ENCODE results near the gene ACTA2.

Gene ACTA2

DNA sequence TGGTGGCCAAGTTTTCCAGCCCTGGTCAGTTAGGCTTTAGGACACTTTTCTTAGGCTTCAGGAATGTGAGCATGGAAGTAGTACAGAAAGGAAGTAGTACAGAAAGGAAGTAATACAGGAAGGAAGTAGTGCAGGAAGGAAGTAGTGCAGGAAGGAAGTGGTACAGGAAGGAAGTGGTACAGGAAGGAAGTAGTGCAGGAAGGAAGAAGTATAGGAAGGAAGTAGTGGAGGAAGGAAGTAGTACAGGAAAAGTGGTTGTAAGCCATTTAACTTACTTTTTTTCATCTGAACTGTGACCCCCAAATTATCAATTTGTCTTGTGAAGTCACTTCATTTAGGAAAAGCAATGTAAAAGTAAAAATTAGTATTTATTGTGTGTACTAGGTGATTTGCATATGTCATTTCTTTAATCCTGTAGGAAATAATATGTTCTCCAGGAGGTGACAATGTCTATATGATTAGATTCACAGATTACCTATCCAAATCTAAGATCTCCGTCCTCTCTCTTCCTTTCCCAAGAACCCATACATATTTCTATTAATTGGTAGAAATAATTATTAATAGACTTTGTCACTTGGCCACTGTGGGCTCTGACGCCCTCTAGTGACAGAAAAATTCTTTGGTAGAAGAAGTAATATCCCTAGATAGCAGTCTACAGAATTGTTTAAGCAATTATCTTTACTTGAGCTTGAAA is 34.1 kb upstream of the ACTA2 start:
- H2BK15ac ChIP-seq (ENCODE audit: low read length), result no peak overlapping the region
- DNase-seq (ENCODE audit: low spot score), result peak; percentile 29
- no peak overlapping the region for H3K18ac ChIP-seq (ENCODE audit: low read length)
- H2BK5ac ChIP-seq (ENCODE audit: low read length), result no peak overlapping the region
- no peak overlapping the region for H3K4me3 ChIP-seq (ENCODE audit: low read length in 2 of 2)
- H4K91ac ChIP-seq (ENCODE audit: low read depth, low read length, poor library complexity), result no peak overlapping the region
- no peak overlapping the region for H3K9ac ChIP-seq (ENCODE audit: low read depth, low read length, poor library complexity)
- WGBS, 2 donors (ENCODE audit: extremely low coverage in 2 of 2, insufficient read length in 2 of 2, insufficient replicate concordance in 1 of 2), result no CpG with 5 or more reads among the region's 2 CpGs
- H3K4me1 ChIP-seq (ENCODE audit: control insufficient read depth in 2 of 2, insufficient read depth in 1 of 2, low read depth in 1 of 2, low read length in 2 of 2), result peaks cover 5 to 7% of the 10 kb centered on the region in 2 donors
- no peaks in the 10 kb centered on the region for H3K9me3 ChIP-seq (replicated peaks in 1 of 2; ENCODE audit: control insufficient read depth in 2 of 2, insufficient read depth in 1 of 2, low read depth in 1 of 2, low read length in 2 of 2)
- H3K79me1 ChIP-seq (ENCODE audit: low read depth, low read length), result no peaks in the 10 kb centered on the region
- H3K4me2 ChIP-seq (ENCODE audit: insufficient read depth, low read length, poor library complexity, severe bottlenecking), result no peak overlapping the region
- no peak overlapping the region for H2BK120ac ChIP-seq (ENCODE audit: low read depth, low read length)
- no peak overlapping the region for H3K14ac ChIP-seq (ENCODE audit: low read length)
- no peaks in the 10 kb centered on the region for H3K27me3 ChIP-seq (ENCODE audit: control insufficient read depth in 3 of 3, insufficient read depth in 3 of 3, low read depth in 1 of 3, low read length in 3 of 3)
- H2AFZ ChIP-seq (ENCODE audit: low read length), result no peak overlapping the region
- no peak overlapping the region for H3K4ac ChIP-seq (ENCODE audit: low read length)
- H2AK5ac ChIP-seq (ENCODE audit: low read depth, low read length), result no peak overlapping the region
- no peak overlapping the region for H4K8ac ChIP-seq (ENCODE audit: low read depth, low read length)
- no peak overlapping the region for H2BK12ac ChIP-seq (ENCODE audit: low read length)
- no peak overlapping the region for H3K23ac ChIP-seq (ENCODE audit: low read depth, low read length, poor library complexity)
- H3K36me3 ChIP-seq (replicated peaks in 1 of 2; ENCODE audit: control insufficient read depth in 2 of 2, insufficient read depth in 2 of 2, low read length in 2 of 2), result no peaks in the 10 kb centered on the region
- no peak overlapping the region for H3K27ac ChIP-seq (replicated peaks; ENCODE audit: low read length)

DNA sequence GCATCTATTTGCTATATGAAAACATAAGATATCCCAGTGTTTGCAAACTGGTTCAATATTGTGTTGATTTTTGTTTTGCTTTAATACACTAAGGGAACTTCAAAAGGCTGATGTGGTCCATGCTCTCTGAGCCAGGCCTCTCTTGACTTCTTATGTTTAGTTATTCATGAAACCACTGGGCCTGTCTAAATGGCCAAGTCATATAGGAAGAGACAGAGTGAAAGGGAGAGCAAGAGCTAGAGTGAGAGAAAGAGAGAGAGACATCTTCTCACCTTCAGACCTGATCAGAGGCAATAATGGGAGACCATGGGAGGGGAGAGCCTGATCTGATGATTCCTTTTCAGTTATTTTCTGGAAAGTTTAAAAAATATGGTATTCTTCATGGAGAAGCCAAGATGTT is 32.0 kb upstream of the ACTA2 start:
- H3K27ac ChIP-seq (replicated peaks; ENCODE audit: low read length), result no peak overlapping the region
- H4K91ac ChIP-seq (ENCODE audit: low read depth, low read length, poor library complexity), result no peak overlapping the region
- H3K18ac ChIP-seq (ENCODE audit: low read length), result no peak overlapping the region
- H3K4me3 ChIP-seq (ENCODE audit: low read length in 2 of 2), result no peak overlapping the region
- DNase-seq (ENCODE audit: low spot score), result no peak
- H2BK15ac ChIP-seq (ENCODE audit: low read length), result no peak overlapping the region
- peaks cover 2 to 5% of the 10 kb centered on the region in 2 donors for H3K4me1 ChIP-seq (ENCODE audit: control insufficient read depth in 2 of 2, insufficient read depth in 1 of 2, low read depth in 1 of 2, low read length in 2 of 2)
- no peak overlapping the region for H3K4ac ChIP-seq (ENCODE audit: low read length)
- no peak overlapping the region for H2BK5ac ChIP-seq (ENCODE audit: low read length)
- no peaks in the 10 kb centered on the region for H3K27me3 ChIP-seq (ENCODE audit: control insufficient read depth in 3 of 3, insufficient read depth in 3 of 3, low read depth in 1 of 3, low read length in 3 of 3)
- no peak overlapping the region for H3K14ac ChIP-seq (ENCODE audit: low read length)
- no peak overlapping the region for H2BK12ac ChIP-seq (ENCODE audit: low read length)
- no peak overlapping the region for H3K9ac ChIP-seq (ENCODE audit: low read depth, low read length, poor library complexity)
- H3K23ac ChIP-seq (ENCODE audit: low read depth, low read length, poor library complexity), result no peak overlapping the region
- no peak overlapping the region for H2AFZ ChIP-seq (ENCODE audit: low read length)
- H3K9me3 ChIP-seq (replicated peaks in 1 of 2; ENCODE audit: control insufficient read depth in 2 of 2, insufficient read depth in 1 of 2, low read depth in 1 of 2, low read length in 2 of 2), result no peaks in the 10 kb centered on the region
- no peak overlapping the region for H4K8ac ChIP-seq (ENCODE audit: low read depth, low read length)
- H2AK5ac ChIP-seq (ENCODE audit: low read depth, low read length), result no peak overlapping the region
- H3K79me1 ChIP-seq (ENCODE audit: low read depth, low read length), result no peaks in the 10 kb centered on the region
- no peaks in the 10 kb centered on the region for H3K36me3 ChIP-seq (replicated peaks in 1 of 2; ENCODE audit: control insufficient read depth in 2 of 2, insufficient read depth in 2 of 2, low read length in 2 of 2)
- no peak overlapping the region for H2BK120ac ChIP-seq (ENCODE audit: low read depth, low read length)
- H3K4me2 ChIP-seq (ENCODE audit: insufficient read depth, low read length, poor library complexity, severe bottlenecking), result no peak overlapping the region

DNA sequence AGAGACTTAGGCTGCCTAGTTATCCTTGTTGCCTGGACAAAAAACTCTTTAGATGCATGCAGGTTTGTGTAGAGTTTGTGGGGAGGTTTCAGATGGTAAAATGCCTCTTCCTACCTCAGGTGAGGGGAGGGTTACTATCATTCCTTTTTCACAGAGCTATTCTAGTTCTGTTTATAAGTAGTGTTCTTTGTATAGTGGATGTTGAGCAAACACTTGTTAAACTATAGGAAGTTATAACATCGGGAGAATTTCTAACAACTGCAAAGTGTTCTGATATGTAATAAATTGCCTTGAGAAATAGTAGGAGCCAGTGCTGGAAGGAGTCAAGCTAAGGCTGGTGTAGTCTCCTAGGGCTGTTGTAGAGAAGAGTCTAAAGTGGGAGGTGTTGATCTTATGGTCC is 31.4 kb upstream of the ACTA2 start:
- Histone ChIP-seq H3K27ac (replicated peaks; ENCODE audit: low read length) (no peak overlapping the region), H2BK5ac (ENCODE audit: low read length) (no peak overlapping the region), H3K23ac (ENCODE audit: low read depth, low read length, poor library complexity) (no peak overlapping the region), H3K9ac (ENCODE audit: low read depth, low read length, poor library complexity) (no peak overlapping the region), H3K14ac (ENCODE audit: low read length) (no peak overlapping the region), H3K36me3 (replicated peaks in 1 of 2; ENCODE audit: control insufficient read depth in 2 of 2, insufficient read depth in 2 of 2, low read length in 2 of 2) (no peaks in the 10 kb centered on the region), H4K91ac (ENCODE audit: low read depth, low read length, poor library complexity) (no peak overlapping the region), H3K79me1 (ENCODE audit: low read depth, low read length) (no peaks in the 10 kb centered on the region), H3K4me2 (ENCODE audit: insufficient read depth, low read length, poor library complexity, severe bottlenecking) (no peak overlapping the region), H3K27me3 (ENCODE audit: control insufficient read depth in 3 of 3, insufficient read depth in 3 of 3, low read depth in 1 of 3, low read length in 3 of 3) (no peaks in the 10 kb centered on the region), H2AFZ (ENCODE audit: low read length) (no peak overlapping the region), H3K4me3 (ENCODE audit: low read length in 2 of 2) (no peak overlapping the region), H3K4ac (ENCODE audit: low read length) (no peak overlapping the region), H3K4me1 (ENCODE audit: control insufficient read depth in 2 of 2, insufficient read depth in 1 of 2, low read depth in 1 of 2, low read length in 2 of 2) (peaks cover 2 to 5% of the 10 kb centered on the region in 2 donors), H4K8ac (ENCODE audit: low read depth, low read length) (no peak overlapping the region), H2BK120ac (ENCODE audit: low read depth, low read length) (no peak overlapping the region), H2AK5ac (ENCODE audit: low read depth, low read length) (no peak overlapping the region), H3K18ac (ENCODE audit: low read length) (no peak overlapping the region), H2BK12ac (ENCODE audit: low read length) (no peak overlapping the region), H2BK15ac (ENCODE audit: low read length) (no peak overlapping the region), H3K9me3 (replicated peaks in 1 of 2; ENCODE audit: control insufficient read depth in 2 of 2, insufficient read depth in 1 of 2, low read depth in 1 of 2, low read length in 2 of 2) (no peaks in the 10 kb centered on the region)
- DNase-seq (ENCODE audit: low spot score), result no peak
- no CpG with 5 or more reads among the region's 1 CpG for WGBS, 2 donors (ENCODE audit: extremely low coverage in 2 of 2, insufficient read length in 2 of 2, insufficient replicate concordance in 1 of 2)

DNA sequence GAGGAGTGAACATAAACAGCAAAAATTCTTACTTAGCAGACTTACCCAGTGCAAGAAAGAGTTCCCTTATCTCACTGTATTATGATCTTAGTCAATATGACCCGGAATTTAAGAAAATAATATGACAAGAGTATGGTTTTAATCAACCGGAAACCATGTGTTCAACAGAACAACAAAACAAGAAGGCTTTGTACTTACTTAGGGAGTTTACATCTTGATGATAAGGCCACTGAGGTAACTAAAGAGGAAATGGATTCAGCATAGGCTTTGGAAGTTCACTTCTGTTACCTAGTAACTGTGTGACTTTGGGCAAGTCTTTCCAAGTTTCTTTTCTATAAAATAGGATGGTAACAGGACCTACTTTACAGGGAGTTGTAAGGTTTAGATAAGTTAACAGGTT is 30.6 kb upstream of the ACTA2 start:
- Histone ChIP-seq H3K27ac (replicated peaks; ENCODE audit: low read length) (no peak overlapping the region), H3K9ac (ENCODE audit: low read depth, low read length, poor library complexity) (no peak overlapping the region), H3K4me1 (ENCODE audit: control insufficient read depth in 2 of 2, insufficient read depth in 1 of 2, low read depth in 1 of 2, low read length in 2 of 2) (peaks cover 2 to 5% of the 10 kb centered on the region in 2 donors), H2BK12ac (ENCODE audit: low read length) (no peak overlapping the region), H4K91ac (ENCODE audit: low read depth, low read length, poor library complexity) (no peak overlapping the region), H2AFZ (ENCODE audit: low read length) (no peak overlapping the region), H3K4me2 (ENCODE audit: insufficient read depth, low read length, poor library complexity, severe bottlenecking) (no peak overlapping the region), H3K18ac (ENCODE audit: low read length) (no peak overlapping the region), H3K36me3 (replicated peaks in 1 of 2; ENCODE audit: control insufficient read depth in 2 of 2, insufficient read depth in 2 of 2, low read length in 2 of 2) (no peaks in the 10 kb centered on the region), H3K27me3 (ENCODE audit: control insufficient read depth in 3 of 3, insufficient read depth in 3 of 3, low read depth in 1 of 3, low read length in 3 of 3) (no peaks in the 10 kb centered on the region), H2BK120ac (ENCODE audit: low read depth, low read length) (no peak overlapping the region), H2BK15ac (ENCODE audit: low read length) (no peak overlapping the region), H3K4me3 (ENCODE audit: low read length in 2 of 2) (no peak overlapping the region), H3K4ac (ENCODE audit: low read length) (no peak overlapping the region), H3K9me3 (replicated peaks in 1 of 2; ENCODE audit: control insufficient read depth in 2 of 2, insufficient read depth in 1 of 2, low read depth in 1 of 2, low read length in 2 of 2) (no peaks in the 10 kb centered on the region), H4K8ac (ENCODE audit: low read depth, low read length) (no peak overlapping the region), H2AK5ac (ENCODE audit: low read depth, low read length) (no peak overlapping the region), H2BK5ac (ENCODE audit: low read length) (no peak overlapping the region), H3K14ac (ENCODE audit: low read length) (no peak overlapping the region), H3K79me1 (ENCODE audit: low read depth, low read length) (no peaks in the 10 kb centered on the region), H3K23ac (ENCODE audit: low read depth, low read length, poor library complexity) (no peak overlapping the region)
- no CpG with 5 or more reads among the region's 2 CpGs for WGBS, 2 donors (ENCODE audit: extremely low coverage in 2 of 2, insufficient read length in 2 of 2, insufficient replicate concordance in 1 of 2)
- DNase-seq (ENCODE audit: low spot score), result no peak

Measured in neuronal stem cell (in vitro differentiated cells).